HCT116 (cell line): ENCODE results near the gene PLCB3. TPM values are rescaled to one million over a fixed set of nuclear protein-coding genes. Genes with fewer than 3 reads are reported as not detected.

Experiments
- ATAC-seq: fragments of 200-7000 bp; cut with Tn5 transposase; 2 replicates; pipeline ENCODE4 v1.9.1; 2020; ENCODE audit warnings: mild to moderate bottlenecking, moderate library complexity
- BruUV-seq: library from RNA; stranded (reverse); fragments of 400-500 nt; replicated peaks from 2 replicates; lab custom pipeline; 2021; lab: Mats Ljungman, UMichigan
- CTCF ChIA-PET: fragments of 300-600 bp; sonication (Branson Sonifier 250); formaldehyde crosslinking; loops from one replicate; lab custom pipeline; 2021; ENCODE audit warnings: antibody characterized with exemption; lab: Charles Lee
- POLR2A ChIA-PET: fragments of 300-600, 350-600 bp; sonication (Branson Sonifier 250); formaldehyde crosslinking; loops from one replicate; lab custom pipeline; 2021; ENCODE audit warnings: antibody characterized with exemption; lab: Charles Lee
- RAD21 ChIA-PET, 2 experiments: fragments of 300-600 bp; sonication (Branson Sonifier 250); formaldehyde crosslinking; loops; one replicate each; lab custom pipeline; 2023; ENCODE audit warnings: low total read pairs in 2 of 2; ENCODE audit not compliant: uncharacterized antibody in 2 of 2, unreplicated experiment in 2 of 2, low non-redundant PET in 1 of 2; lab: Charles Lee
- DNase-seq: peaks from one replicate; pipeline ENCODE4 v3.0.0-alpha.2; 2010; ENCODE audit warnings: low read depth, low spot score
- H2AFZ ChIP-seq: fragments of 200-600 bp; shearing (Covaris generic), sonication (generic); 2 replicates; pipeline ENCODE4 v1.6.1; 2017; ENCODE audit warnings: low read depth, mixed run types, mixed read lengths, antibody characterized with exemption, low read length; ENCODE audit not compliant: poor library complexity, severe bottlenecking
- H3K27ac ChIP-seq: 2 replicates; pipeline ENCODE4 v1.5.1; 2012; ENCODE audit warnings: low read depth, low read length
- H3K27me3 ChIP-seq: fragments of 200-600 bp; sonication (generic); 2 replicates; pipeline ENCODE4 v1.6.1; 2016; ENCODE audit warnings: mixed run types, low read length, mixed read lengths; ENCODE audit not compliant: insufficient read depth
- H3K36me3 ChIP-seq, 2 experiments: fragments of 200-500 bp in 1 of 2; fragments of 200-600 bp in 1 of 2; sonication (Bioruptor generic) in 1 of 2; sonication (generic) in 1 of 2; 2 replicates each; pipeline versions ENCODE4 v1.5.1 to v1.6.1; 2014 to 2016; ENCODE audit warnings: low read length in 2 of 2, inconsistent platforms in 1 of 2, mixed read lengths in 1 of 2, mixed run types in 1 of 2; ENCODE audit not compliant: insufficient read depth in 2 of 2, control insufficient read depth in 1 of 2
- H3K4me1 ChIP-seq, 2 experiments: fragments of 200-600 bp in 1 of 2; sonication (generic) in 1 of 2; 2 replicates each; pipeline versions ENCODE4 v1.5.1 to v1.6.1; 2012 to 2017; ENCODE audit warnings: low read length in 2 of 2, inconsistent platforms in 1 of 2, mild to moderate bottlenecking in 1 of 2, mixed read lengths in 1 of 2, mixed run types in 1 of 2, moderate library complexity in 1 of 2; ENCODE audit not compliant: insufficient read depth in 2 of 2, control insufficient read depth in 1 of 2
- H3K4me2 ChIP-seq: fragments of 200-600 bp; sonication (generic); 2 replicates; pipeline ENCODE4 v1.6.1; 2017; ENCODE audit warnings: mixed run types, low read length, mixed read lengths
- H3K4me3 ChIP-seq, 2 experiments: fragments of 200-600 bp in 1 of 2; sonication (generic) in 1 of 2; replicated peaks in 1 of 2; 2 replicates each; pipeline ENCODE4 v1.5.1; 2011 to 2016; ENCODE audit warnings: low read length in 2 of 2, control low read depth in 1 of 2, low read depth in 1 of 2, mild to moderate bottlenecking in 1 of 2, mixed read lengths in 1 of 2, mixed run types in 1 of 2
- H3K79me2 ChIP-seq: fragments of 200-600 bp; sonication (generic); 2 replicates; pipeline ENCODE4 v1.6.1; 2017; ENCODE audit warnings: mild to moderate bottlenecking, mixed run types, low read length, moderate library complexity, mixed read lengths; ENCODE audit not compliant: insufficient read depth
- H3K9ac ChIP-seq: fragments of 200-600 bp; sonication (generic); 2 replicates; pipeline ENCODE4 v1.6.1; 2016; ENCODE audit warnings: low read length, mixed read lengths
- H3K9me2 ChIP-seq: fragments of 200-600 bp; sonication (generic), shearing (Covaris generic); 2 replicates; pipeline ENCODE4 v1.6.1; 2017; ENCODE audit warnings: mixed run types, mild to moderate bottlenecking, moderate library complexity; ENCODE audit not compliant: insufficient read depth
- H3K9me3 ChIP-seq, 2 experiments: fragments of 200-500 bp in 1 of 2; fragments of 200-600 bp in 1 of 2; sonication (Bioruptor generic) in 1 of 2; sonication (generic) in 1 of 2; 2 replicates each; pipeline ENCODE4 v1.6.1; 2014 to 2017; ENCODE audit warnings: low read length in 2 of 2, mixed read lengths in 2 of 2, inconsistent platforms in 1 of 2, low read depth in 1 of 2, mild to moderate bottlenecking in 1 of 2, mixed run types in 1 of 2, moderate library complexity in 1 of 2; ENCODE audit not compliant: control insufficient read depth in 1 of 2, insufficient read depth in 1 of 2
- H4K20me1 ChIP-seq: fragments of 200-600 bp; sonication (generic), shearing (Covaris generic); 2 replicates; pipeline ENCODE4 v1.6.1; 2017; ENCODE audit warnings: mixed run types, mild to moderate bottlenecking, moderate library complexity; ENCODE audit not compliant: insufficient read depth
- CBX3 ChIP-seq: IDR thresholded peaks from 2 replicates; pipeline ENCODE4 v1.6.1; 2012; ENCODE audit warnings: low read depth
- CTCF ChIP-seq, 3 experiments: fragments of 200-600 bp in 1 of 3; sonication (generic) in 1 of 3; IDR thresholded peaks in 2 of 3; conservative IDR thresholded peaks in 1 of 3; 2 replicates each; pipeline ENCODE4 v1.5.1; 2012 to 2017; ENCODE audit warnings: low read depth in 2 of 3, low read length in 2 of 3, antibody characterized with exemption in 1 of 3, borderline replicate concordance in 1 of 3, control low read depth in 1 of 3, mild to moderate bottlenecking in 1 of 3, mixed read lengths in 1 of 3, mixed run types in 1 of 3, moderate library complexity in 1 of 3; ENCODE audit not compliant: insufficient read depth in 1 of 3
- ELF1 ChIP-seq: IDR thresholded peaks from 2 replicates; pipeline ENCODE4 v1.6.1; 2012; ENCODE audit warnings: low read depth, borderline replicate concordance
- EZH2phosphoT487 ChIP-seq: fragments of 200-600 bp; IDR thresholded peaks from 2 replicates; pipeline ENCODE4 v1.6.1; 2018; ENCODE audit warnings: antibody characterized with exemption, borderline replicate concordance
- POLR2A ChIP-seq: IDR thresholded peaks from 2 replicates; pipeline ENCODE4 v1.7.0; 2011; ENCODE audit warnings: borderline replicate concordance; ENCODE audit not compliant: insufficient read depth, insufficient read length; ENCODE audit errors: extremely low read depth
- POLR2AphosphoS5 ChIP-seq: IDR thresholded peaks from 2 replicates; pipeline ENCODE4 v1.6.1; 2011; ENCODE audit warnings: mild to moderate bottlenecking, low read depth, low read length, moderate library complexity
- SP1 ChIP-seq: IDR thresholded peaks from 2 replicates; pipeline ENCODE4 v1.6.1; 2012; ENCODE audit warnings: low read depth
- ZFX ChIP-seq: fragments of 450-650 bp; IDR thresholded peaks from 2 replicates; pipeline ENCODE4 v1.6.1; 2017
- intact Hi-C: fragments of 100-400 bp; cut with micrococcal nuclease; formaldehyde crosslinking; loops from 2 replicates; pipeline ENCODE4 v1.10.0; 2022
- total RNA-seq: library from RNA; stranded (reverse); gene quantifications from one replicate; pipeline ENCODE4 v1.2.1, GENCODE V29; 2021; ENCODE audit not compliant: unreplicated experiment

The PLCB3 gene
- total RNA-seq, 1 experiment from 2014 or later, result 106 TPM

GRCh38 chr11:64317325-64317960, 66.1 kb downstream of the PLCB3 start, which contains the start of gene TRMT112 (continued):
- TF ChIP-seq CTCF (IDR thresholded peaks at IDR 0.05 in 2 of 3, conservative IDR thresholded peaks at IDR 0.05 in 1 of 3; ENCODE audit: borderline replicate concordance in 1 of 3, insufficient read depth in 1 of 3, low read depth in 2 of 3, low read length in 2 of 3), result no peak
- no peak for TF ChIP-seq EZH2phosphoT487

- POLR2A ChIA-PET, result interaction anchor here (0.6 to 3.0 kb wide), 26 partner anchors 9 to 1769 kb away, joined by 3 to 77 read pairs (median 6); partner anchors contain the start of genes CATSPERZ, ESRRA, FKBP2 and PLCB3
- H3K9ac ChIP-seq, result peak within 1 kb of the TSS; percentile 89
- H3K9me2 ChIP-seq, result no peaks in the 10 kb centered on the region
- peak within 1 kb of the TSS; percentile 80 to 84 for H3K4me3 ChIP-seq
- CTCF ChIA-PET, result interaction anchor here (0.6 to 3.7 kb wide), 23 partner anchors 11 to 515 kb away, joined by 3 to 92 read pairs (median 5); partner anchors contain the start of genes BAD, ESRRA and FKBP2
- peak within 1 kb of the TSS; percentile 77 for H3K4me2 ChIP-seq
- peaks cover 7 to 23% of the 10 kb centered on the region in 2 experiments; a peak in 2 of 4 replicates for H3K36me3 ChIP-seq
- peak; percentile 53; the same call in 1 of the 2 replicates for TF ChIP-seq ZFX
- no peak for TF ChIP-seq CBX3
- TF ChIP-seq ELF1, result no peak
- peak in 2 of 3 experiments; percentile 28 to 38; a peak in 3 of 6 replicates for TF ChIP-seq CTCF (IDR thresholded peaks at IDR 0.05 in 2 of 3, conservative IDR thresholded peaks at IDR 0.05 in 1 of 3; ENCODE audit: borderline replicate concordance in 1 of 3, insufficient read depth in 1 of 3, low read depth in 2 of 3, low read length in 2 of 3)
- peak; percentile 88 for TF ChIP-seq POLR2AphosphoS5
- TF ChIP-seq SP1, result no peak
- no peak for TF ChIP-seq EZH2phosphoT487
- TF ChIP-seq POLR2A, result no peak
- ATAC-seq (peak; percentile 82), DNase-seq (peak; percentile 94)
- TSS peak; percentile 61 for BruUV-seq
- no peaks in the 10 kb centered on the region for H3K9me3 ChIP-seq
- peaks cover 33% of the 10 kb centered on the region for H3K79me2 ChIP-seq
- intact Hi-C loops, result loop anchor here (1.0 kb wide), 3 partner anchors 13 to 41 kb away; partner anchors contain the start of gene RPS6KA4
- H3K27me3 ChIP-seq, result no peaks in the 10 kb centered on the region
- H3K4me1 ChIP-seq, result peaks cover 22 to 64% of the 10 kb centered on the region in 2 experiments
- RAD21 ChIA-PET, result interaction anchor here (0.6 to 2.6 kb wide), 14 partner anchors 13 to 131 kb away, joined by 3 to 29 read pairs (median 4); partner anchors contain the start of gene ESRRA (in 2 of the 2)
- H2AFZ ChIP-seq, result no peak within 1 kb of the TSS
- no peaks in the 10 kb centered on the region for H4K20me1 ChIP-seq
- H3K27ac ChIP-seq, result peak within 1 kb of the TSS; percentile 83
These were observed 66.8 kb downstream of the PLCB3 start, which contains the start of gene PRDX5 for GRCh38 chr11:64317961-64318765. TSS of gene PRDX5 (plus strand) at chr11:64318121. CDS start at chr11:64318216, 95 bp downstream.
